ENCODE measurements around the gene PIGQ.

PIGQ gene

DNA sequence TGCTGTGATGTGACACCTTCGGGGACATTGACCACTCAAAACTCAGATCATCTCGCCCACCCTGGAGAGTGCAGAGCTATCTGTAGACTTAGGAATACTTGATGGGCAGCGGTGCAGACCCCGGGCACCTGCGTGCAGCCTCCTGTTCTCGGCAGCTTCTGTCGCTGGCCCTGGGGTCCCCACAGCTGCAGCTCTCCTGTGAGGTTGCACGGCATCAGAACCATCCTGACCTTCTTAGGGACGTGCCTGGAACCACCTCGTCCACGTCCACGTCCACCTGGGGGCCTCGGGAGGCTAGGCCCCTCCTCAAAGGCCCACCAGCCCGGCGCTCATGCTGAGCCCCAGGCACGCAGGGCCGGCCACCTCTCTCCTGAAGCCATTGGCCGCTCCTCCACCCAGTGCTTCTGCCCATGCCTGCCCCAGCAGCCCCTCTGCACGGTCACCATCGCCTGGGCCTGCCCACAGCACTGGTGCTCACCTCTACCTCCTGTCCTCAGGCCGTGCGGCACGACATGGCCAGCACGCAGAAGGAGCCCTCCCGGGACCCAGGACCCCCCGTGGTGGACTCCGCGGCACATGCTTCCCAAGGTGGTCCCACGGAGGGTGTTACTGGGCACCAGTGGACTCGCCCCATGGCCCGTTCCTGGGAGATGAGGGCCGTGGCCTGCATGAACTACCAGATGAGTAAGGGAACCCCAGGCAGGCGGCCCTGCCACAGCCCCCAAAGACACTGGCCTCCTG, 58.7 kb downstream of the PIGQ start:
- no peak for DNase-seq (ENCODE audit: low read depth)

- DNase-seq (ENCODE audit: low read depth): no peak
Observed at GRCh38 chr16:629185-629832, 59.5 kb downstream of the PIGQ start.

DNA sequence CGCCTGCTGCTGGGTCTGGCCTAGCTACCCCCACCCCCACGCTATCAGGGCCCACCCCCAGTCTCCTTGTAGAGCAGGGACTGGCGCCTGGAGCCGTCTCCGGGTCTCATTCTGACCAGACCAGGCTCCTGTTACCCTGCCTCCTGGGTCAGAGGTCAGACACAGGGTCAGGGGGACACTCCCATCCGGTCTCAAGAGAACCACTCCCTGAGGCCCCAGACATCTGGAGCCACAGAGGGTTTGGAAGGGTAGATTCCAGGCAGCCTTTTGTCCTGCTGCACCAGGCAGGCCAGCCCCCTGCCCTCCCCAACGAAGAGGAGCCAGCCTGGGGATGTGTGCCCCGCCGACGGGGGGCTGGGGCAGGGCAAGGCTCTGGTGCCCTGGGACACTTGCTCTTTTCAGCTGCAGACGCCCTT, 60.1 kb downstream of the PIGQ start:
- no peak for DNase-seq (ENCODE audit: low read depth)

GRCh38 chr16:630249-630814, 60.6 kb downstream of the PIGQ start:
- DNase-seq (ENCODE audit: low read depth): no peak

GRCh38 chr16:630815-631405, 61.1 kb downstream of the PIGQ start, which contains the start of gene WFIKKN1:
Gene WFIKKN1, plus strand, starts transcription at chr16:630985. Its CDS starts 269 bp downstream, at chr16:631254.
- no peak for DNase-seq (ENCODE audit: low read depth)

DNA sequence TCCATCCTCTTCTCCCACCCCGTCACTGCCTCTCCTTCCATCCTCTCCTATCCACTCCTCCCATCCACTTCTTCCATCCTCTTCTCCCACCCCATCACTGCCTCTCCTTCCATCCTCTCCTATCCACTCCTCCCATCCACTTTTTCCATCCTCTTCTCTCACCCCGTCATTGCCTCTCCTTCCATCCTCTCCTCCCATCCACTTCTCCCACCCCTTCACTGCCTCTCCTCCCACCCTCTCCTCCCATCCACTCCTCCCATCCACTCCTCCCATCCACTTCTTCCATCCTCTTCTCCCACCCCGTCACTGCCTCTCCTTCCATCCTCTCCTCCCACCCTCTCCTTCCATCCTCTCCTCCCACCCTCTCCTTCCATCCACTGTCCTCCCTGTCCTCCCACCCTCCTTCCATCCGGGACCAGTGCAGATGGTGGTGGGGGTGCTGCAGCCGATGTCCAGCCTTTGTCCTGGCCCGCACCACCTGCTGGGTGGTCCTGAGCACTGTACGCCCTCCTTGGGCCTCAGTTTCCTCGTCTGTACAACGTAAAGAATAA, 62.1 kb downstream of the PIGQ start:
- no peak for DNase-seq (ENCODE audit: low read depth)

- no peak for DNase-seq (ENCODE audit: low read depth)
Observed at GRCh38 chr16:632486-633335, 62.9 kb downstream of the PIGQ start.

DNA sequence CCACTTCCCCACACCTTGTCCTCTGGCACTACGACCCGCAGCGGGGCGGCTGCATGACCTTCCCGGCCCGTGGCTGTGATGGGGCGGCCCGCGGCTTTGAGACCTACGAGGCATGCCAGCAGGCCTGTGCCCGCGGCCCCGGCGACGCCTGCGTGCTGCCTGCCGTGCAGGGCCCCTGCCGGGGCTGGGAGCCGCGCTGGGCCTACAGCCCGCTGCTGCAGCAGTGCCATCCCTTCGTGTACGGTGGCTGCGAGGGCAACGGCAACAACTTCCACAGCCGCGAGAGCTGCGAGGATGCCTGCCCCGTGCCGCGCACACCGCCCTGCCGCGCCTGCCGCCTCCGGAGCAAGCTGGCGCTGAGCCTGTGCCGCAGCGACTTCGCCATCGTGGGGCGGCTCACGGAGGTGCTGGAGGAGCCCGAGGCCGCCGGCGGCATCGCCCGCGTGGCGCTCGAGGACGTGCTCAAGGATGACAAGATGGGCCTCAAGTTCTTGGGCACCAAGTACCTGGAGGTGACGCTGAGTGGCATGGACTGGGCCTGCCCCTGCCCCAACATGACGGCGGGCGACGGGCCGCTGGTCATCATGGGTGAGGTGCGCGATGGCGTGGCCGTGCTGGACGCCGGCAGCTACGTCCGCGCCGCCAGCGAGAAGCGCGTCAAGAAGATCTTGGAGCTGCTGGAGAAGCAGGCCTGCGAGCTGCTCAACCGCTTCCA, 63.7 kb downstream of the PIGQ start:
- DNase-seq (ENCODE audit: low read depth): no peak

All from HS-27A (cell line).